NT2/D1 (cell line): ENCODE results near the gene TMEM26.

Source experiments
- DNase-seq: peaks from one replicate; pipeline ENCODE4 v3.0.0-alpha.2; 2011; ENCODE audit warnings: low read depth, low spot score
- H3K27me3 ChIP-seq: 2 replicates; pipeline ENCODE4 v1.6.0; 2011; ENCODE audit warnings: mild to moderate bottlenecking; ENCODE audit not compliant: insufficient read length, insufficient read depth
- H3K36me3 ChIP-seq: 2 replicates; pipeline ENCODE4 v1.6.1; 2011; ENCODE audit warnings: mild to moderate bottlenecking, low read length, mixed read lengths; ENCODE audit not compliant: insufficient read depth, insufficient read length
- H3K4me1 ChIP-seq: 2 replicates; pipeline ENCODE4 v1.5.1; 2011; ENCODE audit not compliant: insufficient read depth, insufficient read length
- H3K4me3 ChIP-seq: 2 replicates; pipeline ENCODE4 v1.5.1; 2011; ENCODE audit warnings: low read depth; ENCODE audit not compliant: insufficient read length
- H3K9ac ChIP-seq: 2 replicates; pipeline ENCODE4 v1.6.0; 2011; ENCODE audit warnings: low read depth; ENCODE audit not compliant: insufficient read length
- H3K9me3 ChIP-seq: 2 replicates; pipeline ENCODE4 v1.5.1; 2011; ENCODE audit warnings: mild to moderate bottlenecking, low read length; ENCODE audit not compliant: insufficient read depth
- SUZ12 ChIP-seq: IDR thresholded peaks from 2 replicates; pipeline ENCODE4 v1.6.1; 2011; ENCODE audit not compliant: insufficient read length, insufficient read depth; ENCODE audit errors: extremely low read depth
- YY1 ChIP-seq: IDR thresholded peaks from 2 replicates; pipeline ENCODE4 v1.6.1; 2011; ENCODE audit not compliant: insufficient read length, insufficient read depth
- ZNF274 ChIP-seq: IDR thresholded peaks from 2 replicates; pipeline ENCODE4 v1.6.1; 2011; ENCODE audit warnings: mild to moderate bottlenecking, low read depth, low read length

Gene TMEM26

GRCh38 chr10:61465901-61466632 is 12.9 kb upstream of the TMEM26 start:
- Histone ChIP-seq H3K36me3 (no peaks in the 10 kb centered on the region), H3K4me3 (no peak overlapping the region), H3K4me1 (no peaks in the 10 kb centered on the region), H3K27me3 (no peaks in the 10 kb centered on the region), H3K9ac (no peak overlapping the region), H3K9me3 (no peaks in the 10 kb centered on the region)
- TF ChIP-seq SUZ12 (no peak), YY1 (no peak), ZNF274 (no peak)
- no peak for DNase-seq

GRCh38 chr10:61465171-61465496 is 12.0 kb upstream of the TMEM26 start:
- H3K4me3 ChIP-seq: no peak overlapping the region
- no peaks in the 10 kb centered on the region for H3K27me3 ChIP-seq
- no peaks in the 10 kb centered on the region for H3K9me3 ChIP-seq
- H3K9ac ChIP-seq: no peak overlapping the region
- TF ChIP-seq SUZ12: no peak
- no peak for TF ChIP-seq YY1
- no peaks in the 10 kb centered on the region for H3K36me3 ChIP-seq
- no peaks in the 10 kb centered on the region for H3K4me1 ChIP-seq
- no peak for DNase-seq

GRCh38 chr10:61464461-61465170 is 11.4 kb upstream of the TMEM26 start:
- no peaks in the 10 kb centered on the region for H3K27me3 ChIP-seq
- H3K9ac ChIP-seq: no peak overlapping the region
- no peaks in the 10 kb centered on the region for H3K9me3 ChIP-seq
- H3K4me3 ChIP-seq: no peak overlapping the region
- DNase-seq: no peak
- no peaks in the 10 kb centered on the region for H3K4me1 ChIP-seq
- TF ChIP-seq ZNF274 (no peak), YY1 (no peak), SUZ12 (no peak)
- no peaks in the 10 kb centered on the region for H3K36me3 ChIP-seq

GRCh38 chr10:61463035-61463909 is 10.1 kb upstream of the TMEM26 start:
- H3K4me1 ChIP-seq: no peaks in the 10 kb centered on the region
- H3K27me3 ChIP-seq: no peaks in the 10 kb centered on the region
- DNase-seq: no peak
- no peak overlapping the region for H3K9ac ChIP-seq
- H3K9me3 ChIP-seq: no peaks in the 10 kb centered on the region
- no peaks in the 10 kb centered on the region for H3K36me3 ChIP-seq
- H3K4me3 ChIP-seq: no peak overlapping the region
- TF ChIP-seq ZNF274 (no peak), YY1 (no peak), SUZ12 (no peak)

DNA sequence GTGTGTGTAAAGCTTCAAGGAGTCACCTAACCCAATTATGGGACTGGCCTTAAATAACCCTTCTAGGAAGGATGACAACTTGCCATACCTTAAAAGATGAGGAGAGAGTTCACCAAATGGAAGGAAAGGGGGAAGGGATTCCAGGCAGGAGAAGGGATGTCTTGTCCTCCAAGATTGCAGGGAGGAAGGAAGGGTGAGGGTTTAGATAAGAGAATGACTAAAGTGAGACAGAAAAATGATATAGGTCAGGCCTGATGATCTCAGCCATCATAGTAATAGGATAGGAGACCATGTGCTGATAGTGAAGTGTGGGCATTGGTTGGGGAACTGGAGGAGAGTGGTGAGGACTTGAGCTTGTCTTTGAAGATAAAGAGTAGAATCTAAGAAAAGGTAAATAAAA is 7.7 kb upstream of the TMEM26 start:
- no peaks in the 10 kb centered on the region for H3K36me3 ChIP-seq
- no peak overlapping the region for H3K4me3 ChIP-seq
- H3K9me3 ChIP-seq: no peaks in the 10 kb centered on the region
- no peak for DNase-seq
- no peaks in the 10 kb centered on the region for H3K27me3 ChIP-seq
- H3K4me1 ChIP-seq: no peaks in the 10 kb centered on the region
- no peak overlapping the region for H3K9ac ChIP-seq
- TF ChIP-seq SUZ12: no peak

DNA sequence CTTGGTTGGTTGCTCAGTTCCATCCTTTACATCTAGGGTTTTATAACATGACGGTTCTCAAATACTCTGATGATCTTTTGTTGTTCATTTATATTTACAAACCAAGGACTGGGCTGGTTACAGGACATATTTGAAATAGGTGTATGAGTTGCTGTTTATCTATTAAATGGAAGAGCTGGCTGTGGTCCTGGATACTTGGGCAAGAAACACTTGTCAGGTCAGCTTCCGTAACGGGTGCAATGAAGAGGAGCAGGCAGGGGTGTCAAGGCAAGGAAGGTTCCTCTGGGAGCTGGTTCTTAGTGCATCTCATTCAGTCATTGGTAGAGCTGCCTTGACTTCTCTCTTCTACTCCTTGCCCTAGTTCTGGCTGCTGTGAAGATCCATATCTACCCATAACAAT is 4.8 kb upstream of the TMEM26 start:
- no peak overlapping the region for H3K4me3 ChIP-seq
- no peak overlapping the region for H3K9ac ChIP-seq
- H3K36me3 ChIP-seq: no peaks in the 10 kb centered on the region
- H3K9me3 ChIP-seq: no peaks in the 10 kb centered on the region
- H3K4me1 ChIP-seq: no peaks in the 10 kb centered on the region
- DNase-seq: no peak
- peaks cover 27% of the 10 kb centered on the region for H3K27me3 ChIP-seq
- TF ChIP-seq SUZ12: no peak
- no peak for TF ChIP-seq ZNF274
- TF ChIP-seq YY1: no peak

DNA sequence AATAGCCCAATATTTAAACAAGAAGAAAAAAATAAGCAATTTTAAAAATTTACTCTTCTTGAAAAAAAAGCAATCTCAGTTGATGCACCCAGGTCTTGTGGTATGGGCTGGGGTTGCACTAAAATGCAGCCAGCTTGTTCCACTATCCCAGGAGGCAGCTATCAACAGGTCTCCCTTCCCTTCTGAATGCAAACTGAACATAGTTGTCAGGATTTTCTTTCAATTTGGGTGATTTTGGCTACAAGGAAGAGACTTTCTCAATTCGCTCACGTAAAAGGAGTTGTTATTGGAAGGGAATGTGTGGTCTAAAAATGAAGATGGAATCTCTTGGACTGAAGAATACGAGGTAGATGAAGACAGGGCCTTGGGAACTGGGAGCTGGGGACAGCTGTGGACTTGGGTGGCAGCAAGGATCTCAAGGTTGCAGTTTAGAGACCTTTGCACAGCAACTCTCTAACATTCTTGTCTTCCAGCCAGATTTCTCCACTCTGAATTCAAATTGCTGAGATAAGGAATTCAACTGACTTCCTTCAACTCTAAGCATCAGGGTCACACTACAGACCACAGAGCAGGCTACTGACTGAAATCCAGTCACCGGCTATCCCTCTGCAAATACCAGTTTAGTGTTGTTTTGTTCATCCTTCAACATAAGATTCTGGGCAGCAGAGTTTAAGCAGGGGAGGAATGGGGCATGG is 3.1 kb upstream of the TMEM26 start:
- no peak for DNase-seq
- no peak overlapping the region for H3K9ac ChIP-seq
- no peak overlapping the region for H3K4me3 ChIP-seq
- no peaks in the 10 kb centered on the region for H3K9me3 ChIP-seq
- no peak for TF ChIP-seq SUZ12
- TF ChIP-seq ZNF274: no peak
- TF ChIP-seq YY1: no peak
- no peaks in the 10 kb centered on the region for H3K36me3 ChIP-seq
- peaks cover 44% of the 10 kb centered on the region for H3K27me3 ChIP-seq
- H3K4me1 ChIP-seq: no peaks in the 10 kb centered on the region
